ENCODE data around the gene C2orf74.
"Not testable (repeated sequence)": the region's sequence is repeated elsewhere in the genome, so short reads cannot be mapped to it uniquely, and the experiment has no call there.

C2orf74 gene

GRCh38 chr2:61175036-61175435, 13.0 kb downstream of the C2orf74 start:
- DNase-seq, result no peak

- peak; percentile 89 to 95 for DNase-seq
These were observed 15.1 kb downstream of the C2orf74 start for GRCh38 chr2:61176755-61177726.

GRCh38 chr2:61177727-61178549, 15.9 kb downstream of the C2orf74 start:
- peak; percentile 47 to 52 for DNase-seq

GRCh38 chr2:61178603-61179545, 16.9 kb downstream of the C2orf74 start:
- no peak for DNase-seq

- no peak for DNase-seq
These were observed 18.0 kb downstream of the C2orf74 start for GRCh38 chr2:61179701-61180639.

GRCh38 chr2:61180686-61181085, 18.7 kb downstream of the C2orf74 start:
- DNase-seq, result no peak

GRCh38 chr2:61181382-61182058, 19.5 kb downstream of the C2orf74 start:
- no peak for DNase-seq

- no peak for DNase-seq
These were observed 20.0 kb downstream of the C2orf74 start for GRCh38 chr2:61182059-61182383.

GRCh38 chr2:61183795-61184194, 21.8 kb downstream of the C2orf74 start:
- DNase-seq, result no peak

- DNase-seq, result no peak
These were observed 22.3 kb downstream of the C2orf74 start for GRCh38 chr2:61184263-61184662.

GRCh38 chr2:61185231-61185728, 23.3 kb downstream of the C2orf74 start:
- no peak for DNase-seq

- DNase-seq, result no peak
These were observed 25.1 kb downstream of the C2orf74 start for GRCh38 chr2:61187085-61187484.

- DNase-seq, result no peak
These were observed 31.9 kb downstream of the C2orf74 start for GRCh38 chr2:61193670-61194561.

- DNase-seq, result not testable (repeated sequence)
These were observed 32.7 kb downstream of the C2orf74 start for GRCh38 chr2:61194646-61195045.

- no peak for DNase-seq
These were observed 34.7 kb downstream of the C2orf74 start for GRCh38 chr2:61196671-61197070.

- DNase-seq, result no peak
These were observed 43.1 kb downstream of the C2orf74 start for GRCh38 chr2:61205132-61205531.

GRCh38 chr2:61210332-61210981, 48.5 kb downstream of the C2orf74 start:
- peak; percentile 59 to 68 for DNase-seq

- DNase-seq, result no peak
These were observed 52.2 kb downstream of the C2orf74 start for GRCh38 chr2:61214171-61214570.
